COR-L47 (cell line): ENCODE data around the gene SMPD1.

ENCODE experiments used
- DNase-seq: peaks from one replicate; lab custom pipeline; 2025; lab: John Stamatoyannopoulos, UW

Gene SMPD1

GRCh38 chr11:6389905-6390717 lies at the start of gene SMPD1:
Gene SMPD1 (plus strand): TSS chr11:6390474. CDS start chr11:6390599, 125 bp downstream.
- DNase-seq, result peak; percentile 80

- no peak for DNase-seq
These were observed 44.9 kb upstream of the SMPD1 start for GRCh38 chr11:6345366-6345765.

GRCh38 chr11:6350043-6350442 lies 40.2 kb upstream of the SMPD1 start:
- DNase-seq, result no peak

GRCh38 chr11:6350486-6350885 lies 39.8 kb upstream of the SMPD1 start:
- no peak for DNase-seq

DNA sequence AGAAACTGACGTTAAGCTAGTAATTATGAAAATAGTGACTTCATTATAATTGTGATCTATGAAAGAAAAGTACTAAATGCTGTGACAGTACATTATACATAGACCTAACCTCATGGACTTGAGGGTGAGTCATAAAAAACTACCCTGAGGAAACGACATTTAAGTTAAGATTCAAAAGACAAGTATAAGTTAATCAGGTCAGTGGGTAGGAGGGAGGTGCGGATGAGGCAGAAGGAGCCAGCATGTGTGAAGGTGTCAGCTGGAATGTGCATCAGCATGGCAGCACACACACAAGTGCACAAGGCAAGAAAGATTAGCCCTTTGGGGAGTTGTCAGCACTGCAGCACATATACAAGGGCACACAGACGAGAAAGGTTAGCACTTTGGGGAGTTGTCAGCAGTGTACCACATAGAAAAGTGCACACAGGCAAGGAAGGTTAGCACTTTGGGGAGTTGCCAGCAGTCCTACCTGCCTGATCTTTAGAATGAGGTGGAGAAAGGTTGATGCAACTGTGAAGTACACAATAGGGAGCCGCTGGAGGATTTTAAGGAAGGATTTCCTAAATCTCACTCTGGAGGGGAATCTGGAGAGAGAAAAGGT lies 38.4 kb upstream of the SMPD1 start:
- DNase-seq, result no peak

GRCh38 chr11:6353367-6353987 lies 36.8 kb upstream of the SMPD1 start:
- DNase-seq, result peak; percentile 75

- DNase-seq, result no peak
These were observed 35.4 kb upstream of the SMPD1 start for GRCh38 chr11:6354651-6355485.

- DNase-seq, result no peak
These were observed 33.7 kb upstream of the SMPD1 start for GRCh38 chr11:6356503-6357055.

DNA sequence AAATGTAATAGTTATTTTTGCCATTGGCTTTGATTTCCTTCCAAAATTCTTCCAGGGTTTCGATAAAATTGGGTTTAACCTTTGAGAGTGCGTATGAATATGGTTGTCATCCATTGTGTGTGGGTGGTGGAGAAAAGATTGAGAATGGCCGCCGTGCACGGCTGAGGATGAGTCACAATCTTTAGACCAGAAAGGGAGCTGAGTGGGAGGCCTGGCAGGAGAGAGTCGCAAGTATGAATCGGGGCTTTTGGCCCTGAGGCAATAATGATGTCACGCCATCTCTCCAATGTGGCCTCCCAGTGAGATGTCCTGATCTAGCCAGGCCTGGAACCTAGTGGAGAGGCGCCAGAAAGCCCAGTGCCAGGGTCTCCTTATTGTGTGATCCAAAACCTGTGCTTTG lies 33.1 kb upstream of the SMPD1 start:
- DNase-seq, result no peak

GRCh38 chr11:6360183-6360582 lies 30.1 kb upstream of the SMPD1 start:
- no peak for DNase-seq

GRCh38 chr11:6362185-6362872 lies 27.9 kb upstream of the SMPD1 start:
- no peak for DNase-seq

DNA sequence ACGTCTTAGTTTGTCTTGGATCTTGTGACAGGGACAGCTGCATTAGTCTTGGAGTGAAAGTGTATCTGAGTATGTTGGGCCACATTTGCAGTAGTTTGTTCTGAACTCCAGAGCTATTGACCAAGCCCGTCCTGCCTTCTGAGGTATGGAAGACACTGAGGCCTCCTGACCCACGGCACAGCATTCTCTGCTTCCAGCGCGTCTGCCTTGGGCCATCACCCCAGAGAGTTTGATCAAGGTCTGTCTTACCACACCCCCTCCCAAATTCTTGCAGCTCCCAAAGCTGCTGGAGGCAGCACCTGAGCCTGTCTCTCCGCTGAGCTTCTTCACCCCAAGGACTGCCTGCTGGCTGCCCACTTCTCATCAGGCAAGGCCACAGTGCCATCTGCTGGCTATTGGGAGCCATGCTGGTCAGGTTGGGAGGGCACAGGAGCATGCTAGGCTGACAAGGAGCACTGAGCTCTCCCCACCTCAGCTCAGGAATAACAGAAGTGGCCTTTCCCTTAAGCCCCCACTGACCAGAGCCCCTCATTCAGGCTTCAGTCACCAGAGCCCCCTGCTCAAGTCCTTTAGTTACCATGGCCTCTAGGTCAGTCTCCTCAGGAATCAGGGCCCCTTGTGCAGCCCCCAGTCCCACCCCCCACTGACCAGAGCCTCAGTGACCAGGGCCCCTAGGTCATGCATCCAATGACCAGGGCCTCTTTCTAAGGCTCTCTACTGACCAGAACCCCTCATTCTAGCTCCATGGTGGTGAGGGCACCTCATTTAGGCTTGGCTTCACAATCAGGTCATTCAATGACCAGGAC lies 27.2 kb upstream of the SMPD1 start:
- peak; percentile 70 for DNase-seq

DNA sequence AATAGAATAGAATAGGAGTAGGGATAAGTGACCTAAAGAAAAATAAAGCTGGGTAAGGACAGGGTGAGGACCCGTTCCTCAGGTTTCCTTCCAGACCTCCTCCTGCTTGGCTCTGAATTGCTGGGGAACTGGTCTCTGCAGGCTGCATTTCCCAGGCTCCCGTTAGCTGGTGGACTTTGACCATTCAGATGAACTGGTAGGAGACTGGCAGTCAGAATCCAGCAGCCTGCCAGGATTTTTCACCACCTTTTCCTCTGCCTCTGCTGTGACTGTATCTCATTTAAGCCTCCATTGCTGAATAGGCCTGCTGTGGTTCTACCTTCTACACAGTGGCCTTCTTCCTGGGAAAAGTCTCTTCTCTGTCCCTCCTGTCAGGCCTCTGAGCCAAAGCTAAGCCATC lies 24.6 kb upstream of the SMPD1 start:
- no peak for DNase-seq

GRCh38 chr11:6371825-6372224 lies 18.4 kb upstream of the SMPD1 start:
- DNase-seq, result no peak

DNA sequence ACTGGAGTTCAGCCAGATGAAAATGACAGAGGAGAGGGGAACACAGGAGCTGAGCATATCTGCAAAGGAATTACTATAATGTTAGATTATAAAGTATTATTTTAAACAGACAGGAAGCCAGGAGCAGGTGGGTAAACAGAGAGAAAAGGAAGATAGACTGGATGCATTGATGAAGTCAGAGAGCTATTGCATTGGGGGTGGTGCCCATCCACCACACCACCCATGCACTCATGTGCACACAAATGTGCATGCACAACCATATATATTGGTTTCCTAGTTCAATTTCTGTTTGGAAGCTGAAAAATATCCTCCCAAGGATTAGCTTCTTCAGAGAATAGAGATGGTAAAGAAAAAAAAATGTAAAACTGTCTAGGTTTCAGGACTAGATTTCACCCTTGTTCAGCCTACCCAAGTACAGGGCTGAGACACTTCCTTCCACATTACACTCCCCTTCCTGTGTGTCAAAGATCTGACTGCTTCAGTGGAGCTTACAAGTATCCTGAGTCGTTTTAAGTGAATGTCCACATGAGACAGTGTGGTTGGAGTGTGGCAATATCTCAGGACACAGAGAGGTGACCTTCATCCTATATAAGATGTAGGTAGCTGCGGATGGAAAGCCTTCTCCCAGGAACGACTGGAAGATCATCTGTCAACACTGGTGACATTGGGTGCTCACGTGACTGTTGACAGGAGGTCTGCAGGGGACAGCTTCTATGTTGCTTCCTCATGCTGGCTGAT lies 12.2 kb upstream of the SMPD1 start:
- DNase-seq, result peak; percentile 31

GRCh38 chr11:6378640-6378989 lies 11.7 kb upstream of the SMPD1 start:
- no peak for DNase-seq

- no peak for DNase-seq
These were observed 5.1 kb upstream of the SMPD1 start for GRCh38 chr11:6385046-6385777.

DNA sequence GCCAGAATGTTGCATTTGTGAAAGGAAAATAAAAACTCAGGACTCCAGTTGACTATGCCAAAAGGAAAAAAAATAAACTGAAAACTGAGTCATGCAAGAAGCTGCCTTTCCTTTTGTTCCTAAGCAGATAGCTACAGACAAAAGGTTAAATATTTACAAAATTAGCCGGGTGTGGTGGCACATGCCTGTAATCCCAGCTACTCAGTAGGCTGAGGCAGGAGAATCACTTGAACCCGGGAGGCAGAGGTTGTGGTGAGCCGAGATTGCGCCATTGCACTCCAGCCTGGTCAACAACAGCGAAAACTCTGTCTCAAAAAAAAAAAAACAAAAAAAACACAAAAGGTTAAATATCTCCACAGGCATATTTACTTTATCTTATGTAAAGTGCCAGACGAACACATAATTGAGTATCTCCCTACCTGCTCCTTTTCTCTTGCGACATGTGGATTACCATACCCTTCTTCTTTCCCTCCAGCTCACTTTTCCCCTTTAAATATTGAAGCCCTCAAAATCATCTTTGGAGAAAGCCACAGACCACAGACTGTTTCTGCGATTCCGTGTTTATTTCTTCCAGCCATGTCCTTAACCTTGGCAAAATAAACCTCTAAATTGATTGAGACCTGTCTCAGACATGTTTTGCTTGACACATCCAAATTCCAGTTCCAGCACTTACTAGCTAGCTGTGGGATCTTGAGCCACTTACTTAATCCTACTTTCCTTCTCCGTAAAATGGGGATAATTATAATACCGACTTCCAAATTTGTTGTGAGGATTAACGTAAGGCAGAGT lies 2.3 kb upstream of the SMPD1 start:
- DNase-seq, result no peak
